Stomach (tissue), 9 donors: ENCODE data around the gene ACTL10. TPM values are rescaled to one million over a fixed set of nuclear protein-coding genes. Genes with fewer than 3 reads are reported as not detected.
A peak's percentile ranks its signal among the peaks of the same experiment; 100 is the strongest.

ENCODE experiments used
- DNase-seq, 2 donors: peaks; one replicate each; pipeline versions ENCODE4 v3.0.0 to v3.0.0-alpha.2; 2013 to 2019
- H3K27ac ChIP-seq, 5 donors: fragments of 200-600 bp in 4 of 5; sonication (generic) in 4 of 5; one replicate each; pipeline ENCODE4 v1.5.1; 2013 to 2019; ENCODE audit warnings: mild to moderate bottlenecking in 1 of 5, moderate library complexity in 1 of 5
- H3K27me3 ChIP-seq, 3 donors: fragments of 200-600 bp; sonication (generic); one replicate each; pipeline ENCODE4 v1.5.1; 2017 to 2019; ENCODE audit warnings: mixed run types in 1 of 3
- H3K36me3 ChIP-seq, 4 donors: fragments of 200-600 bp; sonication (generic); 1 replicate in 3 of 4; 2 replicates in 1 of 4; pipeline ENCODE4 v1.5.1; 2016 to 2019
- H3K4me1 ChIP-seq, 4 donors: fragments of 200-600 bp; sonication (generic); one replicate each; pipeline ENCODE4 v1.5.1; 2016 to 2019
- H3K4me3 ChIP-seq, 4 donors: fragments of 200-600 bp; sonication (generic) in 3 of 4; one replicate each; pipeline ENCODE4 v1.5.1; 2016 to 2019; ENCODE audit warnings: mild to moderate bottlenecking in 1 of 4
- H3K9me3 ChIP-seq, 4 donors: fragments of 200-600 bp; sonication (generic); one replicate each; pipeline ENCODE4 v1.5.1; 2016 to 2019
- EP300 ChIP-seq: sonication (generic); formaldehyde crosslinking; IDR thresholded peaks from one replicate; pipeline ENCODE4 v1.6.1; 2017; ENCODE audit warnings: antibody characterized with exemption
- POLR2A ChIP-seq, 4 donors: fragments of 450-650 bp; IDR thresholded peaks; one replicate each; pipeline ENCODE4 v1.6.1; 2016; ENCODE audit warnings: antibody characterized with exemption in 4 of 4, control low read depth in 2 of 4, mild to moderate bottlenecking in 1 of 4, moderate library complexity in 1 of 4
- POLR2AphosphoS5 ChIP-seq, 3 donors: sonication (generic); formaldehyde crosslinking; IDR thresholded peaks; one replicate each; pipeline ENCODE4 v1.6.1; 2016; ENCODE audit warnings: antibody characterized with exemption in 3 of 3
- WGBS, 5 donors: extraction: QIAGEN DNeasy Blood & Tissue Kit in 3 of 5; methylation state at CpG; one replicate each; pipeline versions ENCODE4 v1.1.5 to v1.1.7; 2013 to 2018; 5-methylcytosine and 5-hydroxymethylcytosine counted together
- intact Hi-C: fragments of 100-400 bp; cut with DNase I; formaldehyde crosslinking; loops from one replicate; pipeline ENCODE4 v1.15.1; 2023; ENCODE audit warnings: low total_unique reads
- polyA plus RNA-seq, 3 donors: library from polyadenylated mRNA; stranded (reverse); fragments of 200-250 nt; gene quantifications; one replicate each; pipeline ENCODE4 v1.2.3, GENCODE V29; 2013
- total RNA-seq, 5 donors: library from RNA; depleted of rRNA; stranded (reverse); fragments of >200 nt; gene quantifications; one replicate each; pipeline versions ENCODE4 v1.1.0 to v1.2.3, GENCODE V29; 2014 to 2016
- TF ChIP-seq, protein P1 (sequence below), 7 experiments: fragments of 450-650 bp in 4 of 7; fragments of 200-600 bp in 3 of 7; sonication (generic) in 3 of 7; IDR thresholded peaks; one replicate each; pipeline ENCODE4 v1.5.1; 2016 to 2019; ENCODE audit warnings: antibody characterized with exemption in 7 of 7, control low read depth in 2 of 7, mild to moderate bottlenecking in 1 of 7
- donor health status: healthy with polysubstance abuse.
- donor health status: Bipolar disorder and iron deficiency.
- donor health status: healthy.

Gene ACTL10
- total and polyA plus RNA-seq, 8 donors: 1.1 to 12.3 (median 1.4) TPM; not detected in 1

DNA sequence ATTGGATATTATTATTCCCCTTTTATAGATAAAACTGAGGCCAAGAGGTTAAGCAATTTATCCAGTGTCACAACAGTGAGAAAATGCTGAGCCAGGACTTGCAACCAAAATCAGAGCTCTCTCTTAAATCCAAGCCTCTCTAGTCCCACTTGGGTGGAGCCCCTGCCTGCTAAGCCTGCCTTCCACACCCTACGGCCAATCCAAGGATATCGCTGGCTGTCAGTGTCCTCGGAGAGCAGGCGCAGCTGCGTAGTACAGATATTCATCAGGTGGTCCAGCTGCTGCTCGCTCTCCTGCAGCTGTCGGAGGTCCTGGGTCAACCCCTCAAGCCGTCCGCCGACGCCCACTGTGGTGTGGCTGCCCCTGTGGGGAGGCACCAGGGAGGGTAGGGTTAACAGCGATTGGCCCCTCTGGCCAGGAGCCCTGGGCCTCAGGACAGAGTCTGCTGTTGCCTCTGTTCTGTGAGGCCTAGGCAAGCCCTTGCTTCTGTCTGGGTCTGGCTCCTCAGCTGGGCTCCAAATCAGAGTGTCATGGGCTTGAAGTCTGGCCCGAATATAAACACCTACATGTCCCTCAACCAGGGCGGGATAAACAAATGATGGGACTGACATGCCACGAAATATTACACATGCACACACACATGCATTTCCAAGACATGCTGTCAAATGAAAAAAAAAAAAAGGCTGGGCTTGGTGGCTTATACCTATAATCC, 11.4 kb downstream of the ACTL10 start:
- Histone ChIP-seq H3K9me3 (no peaks in the 10 kb centered on the region), H3K27me3 (no peaks in the 10 kb centered on the region), H3K4me3 (no peak overlapping the region), H3K27ac (peak overlapping the region in 4 of 5 donors; percentile 1 to 94 (median 64)), H3K4me1 (peaks cover 15 to 39% (median 31%) of the 10 kb centered on the region in 4 donors), H3K36me3 (peaks cover 0 to 4% (median 0%) of the 10 kb centered on the region in 4 donors)
- intact Hi-C loops: no loop called here
- WGBS, 5 donors: 76 to 91% (median 83%) methylated on average over 15 of the region's 15 CpGs
- peak in 1 of 2 donors; percentile 67 for DNase-seq
- TF ChIP-seq POLR2A (IDR thresholded peaks at IDR 0.05) (no peak), POLR2AphosphoS5 (IDR thresholded peaks at IDR 0.05) (no peak), EP300 (no peak)
- TF ChIP-seq, protein P1, sequence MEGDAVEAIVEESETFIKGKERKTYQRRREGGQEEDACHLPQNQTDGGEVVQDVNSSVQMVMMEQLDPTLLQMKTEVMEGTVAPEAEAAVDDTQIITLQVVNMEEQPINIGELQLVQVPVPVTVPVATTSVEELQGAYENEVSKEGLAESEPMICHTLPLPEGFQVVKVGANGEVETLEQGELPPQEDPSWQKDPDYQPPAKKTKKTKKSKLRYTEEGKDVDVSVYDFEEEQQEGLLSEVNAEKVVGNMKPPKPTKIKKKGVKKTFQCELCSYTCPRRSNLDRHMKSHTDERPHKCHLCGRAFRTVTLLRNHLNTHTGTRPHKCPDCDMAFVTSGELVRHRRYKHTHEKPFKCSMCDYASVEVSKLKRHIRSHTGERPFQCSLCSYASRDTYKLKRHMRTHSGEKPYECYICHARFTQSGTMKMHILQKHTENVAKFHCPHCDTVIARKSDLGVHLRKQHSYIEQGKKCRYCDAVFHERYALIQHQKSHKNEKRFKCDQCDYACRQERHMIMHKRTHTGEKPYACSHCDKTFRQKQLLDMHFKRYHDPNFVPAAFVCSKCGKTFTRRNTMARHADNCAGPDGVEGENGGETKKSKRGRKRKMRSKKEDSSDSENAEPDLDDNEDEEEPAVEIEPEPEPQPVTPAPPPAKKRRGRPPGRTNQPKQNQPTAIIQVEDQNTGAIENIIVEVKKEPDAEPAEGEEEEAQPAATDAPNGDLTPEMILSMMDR (IDR thresholded peaks at IDR 0.05): no peak

DNA sequence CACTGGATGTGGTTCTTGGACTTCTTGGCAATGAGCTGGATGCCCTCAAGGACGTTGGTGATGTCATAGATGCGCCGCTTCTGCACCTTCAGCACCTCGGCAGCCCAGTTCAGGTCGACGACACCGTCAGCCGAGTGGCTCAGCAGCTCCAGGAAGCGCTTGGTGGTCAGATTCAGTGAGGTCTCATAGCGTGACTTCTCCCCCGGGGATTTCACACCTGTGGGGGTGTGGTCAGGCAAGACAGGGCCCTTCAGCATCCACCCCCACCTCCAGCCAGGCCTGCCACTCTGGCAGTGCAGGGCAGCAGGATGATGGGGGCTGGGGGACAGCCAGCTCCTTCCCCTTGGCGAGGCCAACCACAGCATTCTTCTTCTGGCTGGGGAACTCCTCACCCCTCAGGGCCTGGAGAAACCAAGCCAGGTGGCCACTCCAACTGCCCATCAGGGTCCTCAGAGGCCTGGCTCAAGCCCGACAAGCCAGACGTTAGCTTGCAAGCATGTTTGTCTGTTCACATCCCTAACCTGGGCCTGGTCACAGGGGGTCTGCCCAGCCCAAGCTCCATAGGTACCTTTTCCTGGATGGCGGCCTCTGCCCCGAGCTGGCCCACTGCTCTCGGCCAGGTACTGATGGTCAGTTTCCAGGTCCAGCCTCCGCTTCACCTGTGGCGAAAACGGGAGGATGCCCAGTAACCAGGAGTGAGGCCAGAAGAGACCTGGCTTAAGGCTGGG, 13.2 kb downstream of the ACTL10 start:
- no peak overlapping the region for H3K27ac ChIP-seq
- H3K9me3 ChIP-seq: no peaks in the 10 kb centered on the region
- H3K27me3 ChIP-seq: no peaks in the 10 kb centered on the region
- H3K36me3 ChIP-seq: peaks cover 0 to 4% (median 0%) of the 10 kb centered on the region in 4 donors
- peaks cover 16 to 33% (median 23%) of the 10 kb centered on the region in 4 donors for H3K4me1 ChIP-seq
- no peak for DNase-seq
- TF ChIP-seq, protein P1 (IDR thresholded peaks at IDR 0.05): no peak
- TF ChIP-seq POLR2AphosphoS5 (IDR thresholded peaks at IDR 0.05): no peak
- no peak for TF ChIP-seq POLR2A (IDR thresholded peaks at IDR 0.05)
- TF ChIP-seq EP300: no peak
- WGBS, 5 donors: 84 to 93% (median 85%) methylated on average over 16 to 20 of the region's 20 CpGs
- no peak overlapping the region for H3K4me3 ChIP-seq
- intact Hi-C loops: no loop called here

DNA sequence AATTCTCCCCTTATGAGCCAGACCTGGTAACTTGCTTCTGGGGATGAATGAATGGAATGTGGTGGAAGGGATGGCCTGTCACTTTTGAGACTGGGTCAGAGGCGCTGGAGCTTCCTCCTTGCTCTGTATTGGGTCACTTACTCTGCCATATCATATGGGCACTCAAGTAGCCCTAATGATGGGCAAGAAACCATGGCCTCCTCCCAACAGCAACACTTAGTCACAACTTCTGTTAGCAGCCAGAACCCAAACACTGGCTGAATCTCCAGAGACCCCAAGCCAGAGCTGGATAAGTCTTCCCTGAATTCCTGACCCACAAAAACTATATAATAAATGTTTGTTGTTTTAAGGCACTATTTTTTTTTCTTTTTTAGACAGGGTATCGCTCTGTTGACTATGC, 13.9 kb downstream of the ACTL10 start:
- WGBS, 5 donors: 88 to 96% (median 91%) methylated on average over 2 of the region's 2 CpGs
- DNase-seq: no peak
- intact Hi-C loops: no loop called here
- Histone ChIP-seq H3K27me3 (no peaks in the 10 kb centered on the region), H3K9me3 (no peaks in the 10 kb centered on the region), H3K36me3 (peaks cover 0 to 4% (median 0%) of the 10 kb centered on the region in 4 donors), H3K4me1 (peaks cover 22 to 33% (median 24%) of the 10 kb centered on the region in 4 donors), H3K4me3 (no peak overlapping the region), H3K27ac (no peak overlapping the region)
- TF ChIP-seq EP300: no peak
- TF ChIP-seq, protein P1 (IDR thresholded peaks at IDR 0.05): no peak
- no peak for TF ChIP-seq POLR2A (IDR thresholded peaks at IDR 0.05)
- TF ChIP-seq POLR2AphosphoS5 (IDR thresholded peaks at IDR 0.05): no peak

DNA sequence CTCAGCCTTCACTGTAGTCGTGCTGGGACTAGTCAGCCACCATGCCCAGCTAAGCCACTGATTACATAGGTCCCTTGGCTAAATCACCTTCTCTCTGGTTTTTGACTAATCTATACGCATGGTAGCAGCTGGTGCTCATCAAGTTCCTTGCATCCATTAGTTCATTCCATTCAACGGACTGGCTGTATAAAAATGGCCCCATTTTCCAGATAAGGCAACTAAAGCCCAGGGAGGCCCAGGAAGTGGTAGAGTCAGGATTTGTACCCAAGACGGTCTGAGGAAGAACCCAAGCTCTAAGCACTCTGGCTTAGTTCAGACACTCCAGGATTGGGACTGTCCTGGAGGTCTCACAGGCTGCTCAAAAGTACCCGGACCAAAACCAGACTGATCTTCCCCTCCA, 14.5 kb downstream of the ACTL10 start:
- Histone ChIP-seq H3K27me3 (no peaks in the 10 kb centered on the region), H3K4me1 (peaks cover 18 to 29% (median 20%) of the 10 kb centered on the region in 4 donors), H3K36me3 (peaks cover 0 to 4% (median 0%) of the 10 kb centered on the region in 4 donors), H3K4me3 (no peak overlapping the region), H3K9me3 (no peaks in the 10 kb centered on the region), H3K27ac (no peak overlapping the region)
- intact Hi-C loops: no loop called here
- WGBS, 5 donors: 82 to 92% (median 86%) methylated on average over 4 to 5 of the region's 5 CpGs
- TF ChIP-seq EP300: no peak
- TF ChIP-seq, protein P1 (IDR thresholded peaks at IDR 0.05): no peak
- no peak for TF ChIP-seq POLR2AphosphoS5 (IDR thresholded peaks at IDR 0.05)
- no peak for DNase-seq
